ENCODE data around the gene BICD1.
A peak's percentile ranks its signal among the peaks of the same experiment; 100 is the strongest.
"Not testable (repeated sequence)": the region's sequence is repeated elsewhere in the genome, so short reads cannot be mapped to it uniquely, and the experiment has no call there.

Gene BICD1

DNA sequence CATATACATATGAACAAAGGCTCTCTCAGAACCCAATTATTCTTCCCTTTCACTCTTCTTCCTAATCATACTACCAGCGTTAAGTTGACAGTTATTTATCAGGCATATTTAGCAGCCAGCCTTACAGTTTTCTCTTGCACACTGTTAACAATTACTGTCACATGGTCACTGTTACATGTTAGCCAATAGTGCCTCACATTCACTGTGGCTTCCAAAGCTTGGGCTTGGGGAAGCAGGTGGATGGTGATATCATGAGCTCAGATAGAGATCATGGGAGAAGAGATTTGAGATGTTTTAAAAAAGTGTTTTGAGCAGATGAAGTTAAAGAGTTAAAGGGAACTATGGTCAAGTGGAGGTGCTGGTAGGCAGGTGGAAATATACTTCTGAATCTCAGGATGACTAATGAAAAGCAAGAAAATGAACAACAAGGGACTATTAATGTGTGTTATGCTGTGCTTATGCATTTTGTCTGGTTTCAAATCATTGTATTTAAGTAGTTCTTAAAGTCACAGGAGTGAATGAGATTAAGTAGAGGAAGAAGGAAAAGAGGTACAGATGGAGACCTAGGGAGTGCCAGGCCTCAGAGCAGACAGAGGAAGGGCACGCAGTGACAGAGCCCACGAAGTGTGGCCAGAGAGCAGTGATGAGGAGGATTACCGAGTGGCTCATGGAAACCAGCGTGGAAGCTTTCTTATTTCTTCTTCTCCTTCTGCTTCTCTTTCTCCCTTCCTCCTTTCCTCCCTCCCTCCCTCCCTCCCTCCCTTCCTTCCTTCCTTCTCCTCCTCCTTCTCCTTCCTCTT is 39.6 kb downstream of the BICD1 start:
- DNase-seq (ENCODE audit: low read depth) = no peak

GRCh38 chr12:32148372-32148771 is 41.7 kb downstream of the BICD1 start:
- DNase-seq (ENCODE audit: low read depth) = no peak

DNA sequence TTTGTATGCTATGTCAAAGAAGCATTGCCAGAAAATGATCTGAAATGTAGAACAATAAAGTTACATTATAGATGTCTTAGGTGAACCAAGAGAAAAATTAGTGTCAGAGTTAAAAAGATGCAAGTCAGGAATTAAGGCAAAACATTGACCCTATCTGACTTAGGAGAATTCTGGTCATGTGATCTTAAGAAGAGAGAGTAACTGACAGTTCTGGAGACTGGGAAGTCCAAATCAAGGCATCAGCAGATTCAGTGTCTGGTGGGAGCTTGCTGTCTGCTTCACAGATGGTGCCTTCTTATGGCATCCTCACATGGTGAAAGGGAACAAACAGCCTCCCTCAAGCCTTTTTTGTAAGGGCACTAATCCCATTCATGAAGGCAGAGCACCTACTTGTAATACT is 42.8 kb downstream of the BICD1 start:
- no peak for DNase-seq (ENCODE audit: low read depth)

DNA sequence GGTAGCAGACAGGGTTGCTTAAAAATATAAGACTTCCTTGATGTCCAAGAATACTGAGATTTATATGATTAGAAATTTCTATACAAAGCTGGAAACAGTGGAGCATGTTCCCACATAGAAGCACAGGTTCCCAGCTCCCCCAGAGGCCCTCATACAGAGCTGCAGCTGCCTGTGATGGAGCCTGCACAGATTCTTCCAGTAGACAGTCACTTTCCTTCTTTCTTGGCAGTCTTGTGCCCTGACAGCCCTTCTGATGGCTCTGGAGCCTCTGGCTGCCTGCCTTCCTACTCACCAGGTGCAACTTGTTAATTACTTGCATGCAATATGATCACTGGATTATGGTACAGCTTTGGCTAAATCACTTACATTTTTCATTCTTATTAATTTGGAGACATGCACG is 44.4 kb downstream of the BICD1 start:
- no peak for DNase-seq (ENCODE audit: low read depth)

DNA sequence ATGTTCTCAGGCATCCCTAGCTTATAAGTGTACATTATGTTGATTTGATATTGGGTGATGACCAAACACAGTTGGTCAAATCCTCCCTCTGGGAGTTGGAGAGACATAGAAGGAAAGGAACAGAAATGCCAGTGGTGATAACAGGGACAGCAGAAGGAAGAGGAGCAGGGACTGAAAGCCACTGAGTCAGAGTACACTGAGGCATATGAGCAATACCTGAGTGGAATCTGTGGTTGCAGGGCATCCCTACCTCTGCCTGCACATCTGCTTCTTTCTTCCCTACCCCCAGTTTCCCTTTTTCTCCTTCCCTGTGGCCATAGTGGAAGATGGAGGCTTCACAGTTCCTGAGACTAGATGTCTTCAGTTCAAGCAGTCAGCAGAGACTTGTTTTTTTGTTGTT is 44.9 kb downstream of the BICD1 start:
- no peak for DNase-seq (ENCODE audit: low read depth)

DNA sequence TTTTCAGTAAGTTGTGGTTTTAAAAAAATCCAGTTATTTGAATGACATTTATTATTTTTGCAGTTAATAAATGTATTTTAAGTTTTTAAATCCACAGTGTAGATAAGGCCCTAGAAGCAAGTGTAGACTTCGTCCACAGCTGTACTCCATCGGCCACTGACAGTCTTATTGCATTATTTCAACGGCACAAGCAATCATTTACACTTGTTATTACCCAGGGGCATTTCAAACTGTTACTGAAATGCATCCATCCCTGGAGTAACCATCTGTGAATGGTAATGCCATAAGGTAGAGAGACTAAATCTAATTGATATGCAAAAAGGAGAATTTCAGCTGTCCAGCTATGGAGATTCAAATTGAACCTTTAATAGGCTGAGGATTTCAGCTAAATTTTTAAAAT is 48.4 kb downstream of the BICD1 start:
- DNase-seq (ENCODE audit: low read depth) = no peak

DNA sequence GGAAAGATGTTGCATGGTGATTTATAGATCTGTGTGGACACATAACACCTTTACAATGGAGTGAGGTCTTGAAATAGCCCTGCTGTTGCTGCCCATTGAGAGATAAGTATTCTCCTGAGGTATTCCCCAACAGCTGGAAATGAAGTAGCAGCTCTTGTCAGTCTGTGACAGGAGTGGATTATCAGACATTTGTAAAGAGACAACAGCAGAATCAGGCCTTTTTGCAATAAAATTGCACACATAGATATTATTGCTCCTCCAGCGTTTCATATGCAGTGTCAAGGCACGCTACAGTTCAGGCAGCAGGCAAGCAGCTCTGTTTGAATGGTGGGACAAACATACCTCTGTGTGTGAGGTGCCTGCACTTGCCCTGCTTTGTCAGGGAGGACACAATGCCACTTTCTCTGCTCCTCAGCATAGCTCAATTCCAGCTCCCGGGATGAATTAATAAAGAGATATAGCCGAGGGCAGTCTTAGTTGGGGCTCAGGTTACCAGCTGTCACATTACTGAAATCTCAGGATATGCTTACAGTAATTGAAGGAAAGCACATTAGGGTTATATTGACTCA is 49.4 kb downstream of the BICD1 start:
- DNase-seq (ENCODE audit: low read depth) = no peak

DNA sequence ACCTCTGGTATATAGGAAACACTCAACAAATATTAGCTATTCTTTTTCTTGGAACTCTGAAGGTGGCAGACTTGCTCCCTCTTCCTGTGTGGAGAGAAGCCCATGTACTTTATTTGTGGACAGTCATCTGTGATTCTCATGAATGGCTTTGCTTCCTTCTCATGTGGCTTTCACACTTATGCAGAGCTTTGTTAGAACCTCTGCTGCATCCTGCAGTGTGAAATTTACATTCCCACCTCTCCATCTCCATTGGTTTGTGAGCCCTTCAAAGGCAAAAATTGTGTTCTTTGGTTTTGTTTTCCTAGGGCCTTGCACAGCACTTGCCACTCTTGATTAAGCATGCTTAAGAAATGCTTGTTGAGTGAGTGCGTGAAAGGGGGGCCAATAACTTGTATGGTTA is 51.9 kb downstream of the BICD1 start:
- DNase-seq (ENCODE audit: low read depth) = no peak

- no peak for DNase-seq (ENCODE audit: low read depth)
These were observed 52.7 kb downstream of the BICD1 start for GRCh38 chr12:32159381-32159780.

- no peak for DNase-seq (ENCODE audit: low read depth)
These were observed 53.3 kb downstream of the BICD1 start for GRCh38 chr12:32159925-32160324.

GRCh38 chr12:32161058-32161457 is 54.4 kb downstream of the BICD1 start:
- no peak for DNase-seq (ENCODE audit: low read depth)

DNA sequence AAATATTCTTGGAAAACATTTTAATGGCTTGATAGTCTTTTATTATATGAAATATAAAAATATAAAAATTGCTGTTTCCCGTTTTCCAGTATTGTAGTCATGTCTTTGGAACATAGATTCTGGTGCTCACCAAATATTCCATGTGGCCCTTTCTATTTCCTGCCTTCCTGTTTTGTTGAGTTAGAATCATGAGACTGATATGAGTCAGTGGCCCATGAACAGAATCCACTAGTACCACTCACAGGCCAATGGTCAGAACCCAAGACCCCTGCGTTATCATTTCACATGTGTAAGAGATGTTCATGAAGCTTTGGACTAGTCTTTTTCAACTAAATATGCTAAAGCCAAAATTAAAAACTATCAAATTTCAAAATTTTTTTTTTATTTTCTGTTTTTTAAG is 56.9 kb downstream of the BICD1 start:
- DNase-seq (ENCODE audit: low read depth) = no peak

DNA sequence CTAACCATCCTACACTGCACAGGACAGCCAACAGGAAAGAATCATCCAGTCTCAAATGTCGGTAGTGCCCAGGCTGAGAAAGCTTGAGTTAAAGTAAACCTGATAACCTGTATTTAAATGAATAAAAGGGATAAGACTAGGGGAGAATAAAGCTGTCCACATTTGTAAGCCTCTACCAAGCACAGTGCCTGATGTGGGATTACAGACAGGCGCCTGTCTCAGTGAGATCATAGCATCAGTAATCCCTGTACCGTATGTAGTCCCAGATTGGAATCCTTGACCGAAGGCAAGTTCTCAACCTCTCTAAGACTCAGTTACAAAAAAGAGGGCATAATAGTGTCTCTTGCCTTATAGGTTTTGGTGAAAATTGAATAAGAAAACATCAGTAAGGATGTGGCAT is 59.9 kb downstream of the BICD1 start:
- no peak for DNase-seq (ENCODE audit: low read depth)

GRCh38 chr12:32170437-32170998 is 63.9 kb downstream of the BICD1 start:
- DNase-seq (ENCODE audit: low read depth) = no peak

DNA sequence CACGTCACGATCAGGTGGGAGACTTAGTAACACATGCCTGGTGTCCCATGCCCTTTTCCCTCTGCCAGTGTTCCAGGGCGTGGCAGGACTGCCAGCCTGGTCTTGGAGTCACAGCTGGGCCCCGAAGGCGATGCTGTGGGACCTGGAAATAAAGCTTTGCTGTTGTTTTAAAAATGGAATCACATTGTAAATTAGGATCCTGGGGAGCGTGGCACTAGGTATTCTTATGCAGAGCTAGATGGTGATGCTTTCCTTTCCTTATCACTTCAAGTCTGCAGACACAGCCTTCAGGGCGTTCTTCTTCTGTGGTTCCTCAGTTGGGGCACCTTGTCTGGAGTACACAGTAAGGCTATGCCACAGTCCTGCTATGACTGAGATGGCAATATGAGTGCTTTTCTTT is 64.6 kb downstream of the BICD1 start:
- no peak for DNase-seq (ENCODE audit: low read depth)

DNA sequence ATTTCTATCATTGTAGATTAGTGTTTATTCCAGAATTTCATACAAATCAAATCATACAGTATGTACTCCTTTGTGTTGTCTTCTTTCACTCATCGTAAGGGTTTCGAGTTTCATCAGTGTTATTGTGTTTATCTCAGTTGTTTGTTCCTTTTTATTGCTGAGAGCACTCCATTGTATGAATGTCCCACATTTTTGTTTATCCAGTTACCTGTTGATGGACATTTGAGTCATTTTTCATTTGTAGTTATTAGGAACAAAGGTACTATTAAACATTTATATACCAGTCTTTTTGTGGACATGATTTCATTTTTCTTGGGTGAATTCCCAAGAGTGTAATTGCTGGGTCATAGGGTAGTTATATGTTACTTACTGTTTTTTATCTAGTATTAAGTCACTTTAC is 70.0 kb downstream of the BICD1 start:
- no peak for DNase-seq (ENCODE audit: low read depth)

DNA sequence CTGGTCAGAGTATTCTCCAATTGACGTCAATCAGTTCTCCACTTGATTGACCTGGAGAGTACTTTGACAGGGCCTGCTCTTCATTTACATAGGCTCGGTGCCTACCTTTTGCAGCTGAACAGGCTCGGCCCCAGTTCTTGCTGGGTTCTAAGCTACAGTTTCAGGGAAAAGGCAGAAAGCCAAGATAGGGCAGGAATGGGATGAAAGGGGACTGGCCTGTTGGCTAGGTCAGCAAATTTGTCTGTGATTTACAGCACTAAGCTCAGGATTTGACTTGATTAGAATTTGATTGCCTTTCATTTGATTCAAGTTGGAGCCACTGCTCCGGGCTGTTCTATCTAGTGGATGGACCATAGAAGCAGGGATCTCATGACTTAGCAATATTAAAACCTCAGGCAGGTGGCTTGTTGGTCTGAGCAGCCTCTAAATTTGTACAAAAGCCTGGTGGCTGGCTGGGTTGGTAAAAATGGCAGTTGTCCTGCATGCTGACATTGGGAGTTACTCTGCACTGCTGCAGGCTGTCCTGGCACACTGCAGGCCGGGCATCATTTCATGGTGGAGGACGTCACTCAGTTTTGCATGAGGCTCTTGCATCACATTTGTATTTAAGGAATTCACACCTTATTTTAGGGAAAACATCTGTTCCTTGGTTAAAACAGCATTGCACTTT is 71.8 kb downstream of the BICD1 start:
- no peak for DNase-seq (ENCODE audit: low read depth)

- DNase-seq (ENCODE audit: low read depth) = no peak
These were observed 72.4 kb downstream of the BICD1 start for GRCh38 chr12:32179011-32179395.

DNA sequence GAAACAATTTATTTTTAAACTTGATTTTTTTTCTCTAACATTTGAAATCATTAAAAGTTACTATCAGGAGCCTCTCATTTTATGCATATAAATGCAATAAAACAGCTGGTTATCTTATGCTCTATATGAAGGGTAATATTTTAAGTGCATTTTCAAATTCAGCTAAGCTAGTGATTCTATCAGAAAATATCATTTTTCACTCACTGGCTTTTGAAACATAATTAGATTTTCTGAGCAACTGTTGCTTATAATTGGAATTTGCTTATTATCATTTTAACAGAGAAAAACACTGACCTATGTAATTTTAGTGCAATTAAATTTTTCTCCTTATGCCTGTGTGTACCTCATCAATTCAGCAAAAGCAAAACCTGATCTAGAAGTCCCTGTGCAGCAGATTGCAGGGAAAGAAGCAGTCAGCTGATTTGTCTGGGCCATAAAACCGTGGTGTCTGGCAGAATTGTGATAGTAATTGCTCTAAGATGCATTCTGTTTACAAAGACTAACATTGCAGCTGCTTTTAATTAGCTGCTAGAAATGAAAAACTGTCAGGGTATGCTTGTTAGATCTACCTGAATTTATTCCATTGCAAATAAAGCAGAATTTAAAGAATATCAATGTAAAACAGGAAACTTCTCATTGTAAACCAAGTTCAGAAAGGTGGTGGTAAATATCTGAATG is 75.0 kb downstream of the BICD1 start:
- DNase-seq (ENCODE audit: low read depth) = no peak

DNA sequence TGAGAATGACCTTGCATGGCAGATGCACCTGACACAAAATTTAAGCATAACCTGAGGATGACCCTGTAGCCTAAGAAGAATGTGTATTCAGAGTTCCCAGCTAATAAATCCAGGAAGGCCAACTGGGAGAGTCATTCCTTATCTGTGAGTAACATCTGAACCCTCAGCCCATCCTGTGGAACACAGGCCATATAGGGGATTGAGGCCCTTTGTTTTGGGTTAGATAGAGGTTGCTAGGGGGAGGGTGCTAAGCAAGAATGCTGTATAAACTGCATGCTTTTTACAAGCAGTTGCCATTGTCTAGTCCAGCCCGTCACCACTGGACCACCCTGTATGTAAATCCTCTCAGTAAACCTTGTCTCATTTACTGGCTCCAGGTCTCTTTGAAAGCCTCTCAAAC is 77.0 kb downstream of the BICD1 start:
- DNase-seq (ENCODE audit: low read depth) = peak; percentile 27

DNA sequence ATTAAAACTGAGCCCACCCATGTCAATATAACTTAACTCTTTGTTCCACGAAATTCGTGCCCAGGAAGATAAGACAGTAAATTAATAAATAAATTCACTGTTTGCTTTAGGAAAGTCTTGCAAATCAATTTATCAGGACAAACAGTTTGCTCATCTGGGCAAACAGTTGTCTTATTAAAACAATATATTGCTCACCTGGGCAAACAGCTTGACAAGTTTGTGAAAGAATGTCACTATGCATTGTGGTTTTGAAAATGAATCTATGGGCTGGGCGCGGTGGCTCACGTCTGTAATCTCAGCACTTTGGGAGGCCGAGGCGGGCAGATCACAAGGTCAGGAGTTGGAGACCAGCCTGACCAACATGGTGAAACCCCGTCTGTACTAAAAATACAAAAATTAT is 80.5 kb downstream of the BICD1 start:
- DNase-seq (ENCODE audit: low read depth) = not testable (repeated sequence)

- no peak for DNase-seq (ENCODE audit: low read depth)
These were observed 84.8 kb downstream of the BICD1 start for GRCh38 chr12:32191445-32191844.
